Upper lobe of left lung (tissue), 4 donors: Measurements from ENCODE around the gene RNF224.

Experiments used
- CTCF ChIP-seq, 6 experiments: fragments of 450-650 bp in 4 of 6; fragments of 200-600 bp in 2 of 6; sonication (generic) in 2 of 6; IDR thresholded peaks; one replicate each; pipeline ENCODE4 v1.5.1; 2016 to 2019; ENCODE audit warnings: antibody characterized with exemption in 6 of 6
- EP300 ChIP-seq, 4 donors: sonication (generic); formaldehyde crosslinking; IDR thresholded peaks; one replicate each; pipeline ENCODE4 v1.5.1; 2017; ENCODE audit warnings: antibody characterized with exemption in 4 of 4, control low read depth in 2 of 4
- POLR2A ChIP-seq, 4 donors: fragments of 450-650 bp; IDR thresholded peaks; one replicate each; pipeline ENCODE4 v1.5.1; 2016 to 2017; ENCODE audit warnings: antibody characterized with exemption in 4 of 4, mild to moderate bottlenecking in 2 of 4
- POLR2AphosphoS5 ChIP-seq, 2 donors: sonication (generic); formaldehyde crosslinking; IDR thresholded peaks; one replicate each; pipeline ENCODE4 v1.5.1; 2017; ENCODE audit warnings: antibody characterized with exemption in 2 of 2

DNA sequence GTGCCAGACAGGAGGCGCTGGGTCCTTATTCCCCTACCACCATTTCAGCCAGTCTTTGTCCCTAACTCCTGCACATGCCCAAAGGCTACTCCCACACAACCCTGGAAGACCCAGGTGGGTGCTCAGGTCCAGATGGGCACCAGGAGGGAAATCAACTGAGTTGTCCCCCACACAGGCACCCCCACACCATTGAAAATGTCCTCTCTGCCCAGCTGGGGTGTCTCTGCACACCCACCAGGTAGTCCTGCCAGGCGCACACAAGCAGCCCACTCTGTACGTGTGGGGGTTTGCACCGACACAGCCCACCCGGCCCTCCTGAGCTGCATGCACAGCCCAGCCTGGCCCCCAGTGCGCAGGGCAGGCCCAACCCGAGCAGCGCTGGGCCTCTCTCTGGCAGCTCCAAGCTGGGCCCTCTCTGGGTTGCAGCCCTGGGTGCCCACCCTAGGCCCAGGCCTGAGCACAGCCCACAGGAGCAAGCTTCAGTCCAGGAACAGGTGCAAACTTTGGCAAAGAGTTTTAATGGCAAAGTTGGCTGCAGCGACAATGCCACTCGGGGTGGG lies 7.5 kb upstream of the RNF224 start:
- TF ChIP-seq POLR2AphosphoS5 (IDR thresholded peaks at IDR 0.05) (no peak), CTCF (IDR thresholded peaks at IDR 0.05) (no peak), POLR2A (IDR thresholded peaks at IDR 0.05) (no peak), EP300 (IDR thresholded peaks at IDR 0.05) (no peak)
